Epithelial cell of proximal tubule (primary cell): ENCODE results near the gene MZF1. TPM values are rescaled to one million over a fixed set of nuclear protein-coding genes. Genes with fewer than 3 reads are reported as not detected.

ENCODE experiments used
- DNase-seq: peaks from one replicate; pipeline ENCODE4 v3.0.0-alpha.2; 2011; ENCODE audit warnings: low read depth
- H3K4me3 ChIP-seq: 2 replicates; pipeline ENCODE4 v1.5.1; 2011; ENCODE audit warnings: low read depth, mild to moderate bottlenecking, low read length
- total RNA-seq: library from RNA; depleted of rRNA; stranded (reverse); fragments of >200 nt; gene quantifications from 2 replicates; pipeline ENCODE4 v1.2.3, GENCODE V29; 2015
- TF ChIP-seq, protein P1 (sequence below): conservative IDR thresholded peaks from 2 replicates; pipeline ENCODE4 v1.5.1; 2012; ENCODE audit warnings: low read depth, mild to moderate bottlenecking, low read length

Gene MZF1
- total RNA-seq, 1 donor from 2014 or later = 12.7 TPM

- H3K4me3 ChIP-seq = no peak overlapping the region
- no peak for DNase-seq
- TF ChIP-seq, protein P1, sequence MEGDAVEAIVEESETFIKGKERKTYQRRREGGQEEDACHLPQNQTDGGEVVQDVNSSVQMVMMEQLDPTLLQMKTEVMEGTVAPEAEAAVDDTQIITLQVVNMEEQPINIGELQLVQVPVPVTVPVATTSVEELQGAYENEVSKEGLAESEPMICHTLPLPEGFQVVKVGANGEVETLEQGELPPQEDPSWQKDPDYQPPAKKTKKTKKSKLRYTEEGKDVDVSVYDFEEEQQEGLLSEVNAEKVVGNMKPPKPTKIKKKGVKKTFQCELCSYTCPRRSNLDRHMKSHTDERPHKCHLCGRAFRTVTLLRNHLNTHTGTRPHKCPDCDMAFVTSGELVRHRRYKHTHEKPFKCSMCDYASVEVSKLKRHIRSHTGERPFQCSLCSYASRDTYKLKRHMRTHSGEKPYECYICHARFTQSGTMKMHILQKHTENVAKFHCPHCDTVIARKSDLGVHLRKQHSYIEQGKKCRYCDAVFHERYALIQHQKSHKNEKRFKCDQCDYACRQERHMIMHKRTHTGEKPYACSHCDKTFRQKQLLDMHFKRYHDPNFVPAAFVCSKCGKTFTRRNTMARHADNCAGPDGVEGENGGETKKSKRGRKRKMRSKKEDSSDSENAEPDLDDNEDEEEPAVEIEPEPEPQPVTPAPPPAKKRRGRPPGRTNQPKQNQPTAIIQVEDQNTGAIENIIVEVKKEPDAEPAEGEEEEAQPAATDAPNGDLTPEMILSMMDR = no peak
Observed at GRCh38 chr19:58551577-58552471, 21.3 kb downstream of the MZF1 start.

GRCh38 chr19:58551123-58551497, 22.0 kb downstream of the MZF1 start:
- TF ChIP-seq, protein P1 = no peak
- DNase-seq = no peak

DNA sequence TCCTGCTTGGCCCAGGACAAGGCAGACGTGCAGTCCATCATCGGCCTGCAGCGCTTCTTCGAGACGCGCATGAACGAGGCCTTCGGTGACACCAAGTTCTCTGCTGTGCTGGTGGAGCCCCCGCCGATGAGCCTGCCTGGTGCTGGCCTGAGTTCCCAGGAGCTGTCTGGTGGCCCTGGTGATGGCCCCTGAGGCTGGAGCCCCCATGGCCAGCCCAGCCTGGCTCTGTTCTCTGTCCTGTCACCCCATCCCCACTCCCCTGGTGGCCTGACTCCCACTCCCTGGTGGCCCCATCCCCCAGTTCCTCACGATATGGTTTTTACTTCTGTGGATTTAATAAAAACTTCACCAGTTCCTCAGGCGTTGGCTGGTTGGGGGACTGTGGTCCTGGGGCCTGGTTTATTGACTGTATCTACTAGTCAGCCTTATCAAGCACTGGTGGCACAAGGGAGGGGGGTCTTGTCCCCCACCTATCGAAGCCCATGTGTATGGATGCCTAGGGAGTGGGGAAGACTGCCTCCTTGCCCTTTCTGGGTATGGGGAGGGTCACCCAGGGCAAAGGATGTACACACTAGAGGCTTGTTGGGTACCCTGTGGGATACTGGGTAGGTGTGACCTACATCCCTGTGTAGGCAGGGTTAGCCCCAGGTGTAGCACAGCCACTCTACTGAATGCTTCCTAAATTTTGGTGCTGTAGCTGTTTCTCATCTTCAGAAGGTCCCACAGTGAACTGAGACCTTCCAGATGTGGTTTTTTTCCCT, 22.6 kb downstream of the MZF1 start:
- DNase-seq = no peak
- no peak overlapping the region for H3K4me3 ChIP-seq
- TF ChIP-seq, protein P1 = no peak

More at GRCh38 chr19:58551123-58551497, 22.0 kb downstream of the MZF1 start:
- no peak overlapping the region for H3K4me3 ChIP-seq

GRCh38 chr19:58549664-58550361, 23.3 kb downstream of the MZF1 start:
- DNase-seq = no peak
- TF ChIP-seq, protein P1 = no peak
- no peak overlapping the region for H3K4me3 ChIP-seq

- no peak for DNase-seq
- TF ChIP-seq, protein P1 = no peak
- no peak overlapping the region for H3K4me3 ChIP-seq
Observed at GRCh38 chr19:58548859-58549663, 24.1 kb downstream of the MZF1 start.
